Thyroid gland (tissue), 4 donors: ENCODE data around the gene SLMAP. TPM values are rescaled to one million over a fixed set of nuclear protein-coding genes. Genes with fewer than 3 reads are reported as not detected.
"Not testable (repeated sequence)": the region's sequence is repeated elsewhere in the genome, so short reads cannot be mapped to it uniquely, and the experiment has no call there.

Source experiments
- DNase-seq, 2 donors: peaks; one replicate each; pipeline ENCODE4 v3.0.0-alpha.2; 2019
- H3K27ac ChIP-seq, 3 donors: fragments of 200-600 bp; sonication (generic); 1 replicate in 2 of 3; 2 replicates in 1 of 3; pipeline ENCODE4 v1.5.1; 2016 to 2019; ENCODE audit warnings: mild to moderate bottlenecking in 1 of 3, moderate library complexity in 1 of 3
- H3K27me3 ChIP-seq: fragments of 200-600 bp; sonication (generic); one replicate; pipeline ENCODE4 v1.5.1; 2019
- H3K36me3 ChIP-seq, 2 donors: fragments of 200-600 bp; sonication (generic); one replicate each; pipeline ENCODE4 v1.5.1; 2016 to 2019
- H3K4me1 ChIP-seq, 2 donors: fragments of 200-600 bp; sonication (generic); one replicate each; pipeline ENCODE4 v1.5.1; 2017 to 2019
- H3K4me3 ChIP-seq, 3 donors: fragments of 200-600 bp; sonication (generic); replicated peaks in 1 of 3; 1 replicate in 2 of 3; 2 replicates in 1 of 3; pipeline ENCODE4 v1.5.1; 2016; ENCODE audit warnings: mild to moderate bottlenecking in 1 of 3
- H3K9me3 ChIP-seq: fragments of 200-600 bp; sonication (generic); one replicate; pipeline ENCODE4 v1.5.1; 2017
- POLR2A ChIP-seq, 2 donors: fragments of 450-650 bp; IDR thresholded peaks; one replicate each; pipeline ENCODE4 v1.6.1; 2017; ENCODE audit warnings: antibody characterized with exemption in 2 of 2, mild to moderate bottlenecking in 2 of 2, moderate library complexity in 1 of 2
- WGBS, 2 donors: methylation state at CpG; one replicate each; pipeline ENCODE4 v1.1.5; 2017; 5-methylcytosine and 5-hydroxymethylcytosine counted together
- intact Hi-C: fragments of 100-400 bp; cut with DNase I; formaldehyde crosslinking; loops from one replicate; pipeline ENCODE4 v1.15.1; 2023
- total RNA-seq, 4 donors: library from RNA; depleted of rRNA; stranded (reverse); fragments of >200 nt; gene quantifications; one replicate each; pipeline ENCODE4 v1.2.3, GENCODE V29; 2016
- TF ChIP-seq, protein P1 (sequence below), 6 experiments: fragments of 200-600 bp in 3 of 6; fragments of 450-650 bp in 3 of 6; sonication (generic) in 3 of 6; IDR thresholded peaks; one replicate each; pipeline ENCODE4 v1.5.1; 2016 to 2019; ENCODE audit warnings: antibody characterized with exemption in 6 of 6, mild to moderate bottlenecking in 2 of 6, inconsistent platforms in 1 of 6, moderate library complexity in 1 of 6

The SLMAP gene
- total RNA-seq, 4 donors from 2014 or later = 79.7 to 89.4 (median 83.4) TPM

- intact Hi-C loops = no loop called here
- no peak overlapping the region for H3K4me3 ChIP-seq
- H3K9me3 ChIP-seq = no peaks in the 10 kb centered on the region
These were observed 106.8 kb downstream of the SLMAP start for GRCh38 chr3:57862894-57863293.

DNA sequence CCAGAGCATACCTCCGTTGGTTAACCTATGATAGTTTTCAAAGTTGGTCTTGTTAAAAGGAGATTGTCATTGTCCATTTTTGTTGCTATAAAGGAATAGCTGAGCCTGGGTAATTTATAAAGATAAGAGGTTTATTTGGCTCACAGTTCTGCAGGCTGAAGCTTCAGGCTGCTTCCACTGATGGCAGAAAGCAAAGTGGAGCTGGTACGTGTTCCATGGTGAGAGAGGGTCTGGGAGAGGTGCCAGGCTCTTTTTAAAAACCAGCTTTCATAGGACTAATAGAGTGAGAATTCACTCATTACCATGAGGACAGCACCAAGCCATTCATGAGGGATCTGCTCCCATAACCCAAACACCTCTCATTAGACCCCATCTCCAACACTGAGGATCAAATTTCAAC, 107.3 kb downstream of the SLMAP start:
- DNase-seq = no peak
- H3K36me3 ChIP-seq = peaks cover 0 to 5% of the 10 kb centered on the region in 2 donors
- intact Hi-C loops = no loop called here
- 81 to 82% methylated on average over 2 of the region's 2 CpGs for WGBS, 2 donors
- TF ChIP-seq POLR2A (IDR thresholded peaks at IDR 0.05) = no peak
- TF ChIP-seq, protein P1, sequence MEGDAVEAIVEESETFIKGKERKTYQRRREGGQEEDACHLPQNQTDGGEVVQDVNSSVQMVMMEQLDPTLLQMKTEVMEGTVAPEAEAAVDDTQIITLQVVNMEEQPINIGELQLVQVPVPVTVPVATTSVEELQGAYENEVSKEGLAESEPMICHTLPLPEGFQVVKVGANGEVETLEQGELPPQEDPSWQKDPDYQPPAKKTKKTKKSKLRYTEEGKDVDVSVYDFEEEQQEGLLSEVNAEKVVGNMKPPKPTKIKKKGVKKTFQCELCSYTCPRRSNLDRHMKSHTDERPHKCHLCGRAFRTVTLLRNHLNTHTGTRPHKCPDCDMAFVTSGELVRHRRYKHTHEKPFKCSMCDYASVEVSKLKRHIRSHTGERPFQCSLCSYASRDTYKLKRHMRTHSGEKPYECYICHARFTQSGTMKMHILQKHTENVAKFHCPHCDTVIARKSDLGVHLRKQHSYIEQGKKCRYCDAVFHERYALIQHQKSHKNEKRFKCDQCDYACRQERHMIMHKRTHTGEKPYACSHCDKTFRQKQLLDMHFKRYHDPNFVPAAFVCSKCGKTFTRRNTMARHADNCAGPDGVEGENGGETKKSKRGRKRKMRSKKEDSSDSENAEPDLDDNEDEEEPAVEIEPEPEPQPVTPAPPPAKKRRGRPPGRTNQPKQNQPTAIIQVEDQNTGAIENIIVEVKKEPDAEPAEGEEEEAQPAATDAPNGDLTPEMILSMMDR (IDR thresholded peaks at IDR 0.05) = no peak
- no peak overlapping the region for H3K4me3 ChIP-seq
- peaks cover 0 to 9% of the 10 kb centered on the region in 2 donors for H3K4me1 ChIP-seq
- H3K27me3 ChIP-seq = no peaks in the 10 kb centered on the region
- peak overlapping the region in 1 of 3 donors; percentile 10 for H3K27ac ChIP-seq
- no peaks in the 10 kb centered on the region for H3K9me3 ChIP-seq

More at GRCh38 chr3:57862894-57863293, 106.8 kb downstream of the SLMAP start:
- Histone ChIP-seq H3K4me1 (peaks cover 0 to 9% of the 10 kb centered on the region in 2 donors), H3K27me3 (no peaks in the 10 kb centered on the region), H3K27ac (no peak overlapping the region), H3K36me3 (peaks cover 0 to 5% of the 10 kb centered on the region in 2 donors)
- DNase-seq = no peak
- TF ChIP-seq, protein P1 (IDR thresholded peaks at IDR 0.05) = no peak
- TF ChIP-seq POLR2A (IDR thresholded peaks at IDR 0.05) = no peak

- no peaks in the 10 kb centered on the region for H3K27me3 ChIP-seq
- peaks cover 0 to 9% of the 10 kb centered on the region in 2 donors for H3K4me1 ChIP-seq
- 5 to 7% methylated on average over 1 of the region's 1 CpG for WGBS, 2 donors
- intact Hi-C loops = no loop called here
- H3K36me3 ChIP-seq = no peaks in the 10 kb centered on the region
- DNase-seq = no peak
- no peak overlapping the region for H3K4me3 ChIP-seq
- H3K9me3 ChIP-seq = no peaks in the 10 kb centered on the region
- H3K27ac ChIP-seq = peak overlapping the region in 1 of 3 donors; percentile 52
- TF ChIP-seq, protein P1 (IDR thresholded peaks at IDR 0.05) = peak in 4 of 6 experiments; percentile 34 to 69 (median 53)
- TF ChIP-seq POLR2A (IDR thresholded peaks at IDR 0.05) = no peak
These were observed 108.7 kb downstream of the SLMAP start for GRCh38 chr3:57864853-57865252.

DNA sequence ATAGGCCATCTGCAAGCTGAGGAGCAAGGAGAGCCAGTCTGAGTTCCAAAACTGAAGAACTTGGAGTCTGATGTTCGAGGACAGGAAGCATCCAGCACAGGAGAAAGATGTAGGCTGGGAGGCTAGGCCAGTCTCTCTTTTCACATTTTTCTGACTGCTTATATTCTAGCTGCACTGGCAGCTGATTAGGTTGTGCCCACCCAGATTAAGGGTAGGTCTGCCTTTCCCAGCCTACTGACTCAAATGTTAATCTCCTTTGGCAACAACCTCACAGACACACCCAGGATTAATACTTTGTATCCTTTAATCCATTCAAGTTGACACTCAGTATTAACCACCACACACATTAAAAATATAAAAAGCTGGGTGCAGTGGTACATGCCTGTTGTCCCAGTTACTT, 113.0 kb downstream of the SLMAP start:
- H3K9me3 ChIP-seq, H3K4me3 ChIP-seq: not testable (repeated sequence)

GRCh38 chr3:57872606-57873005, 116.5 kb downstream of the SLMAP start:
- TF ChIP-seq, protein P1 (IDR thresholded peaks at IDR 0.05) = no peak
- TF ChIP-seq POLR2A (IDR thresholded peaks at IDR 0.05) = no peak
- no peaks in the 10 kb centered on the region for H3K27me3 ChIP-seq
- no peak for DNase-seq
- H3K36me3 ChIP-seq = no peaks in the 10 kb centered on the region
- 96 to 98% methylated on average over 4 of the region's 4 CpGs for WGBS, 2 donors
- no peaks in the 10 kb centered on the region for H3K9me3 ChIP-seq
- no peaks in the 10 kb centered on the region for H3K4me1 ChIP-seq
- intact Hi-C loops = no loop called here
- H3K27ac ChIP-seq = no peak overlapping the region
- H3K4me3 ChIP-seq = no peak overlapping the region

More for the DNA sequence above, 113.0 kb downstream of the SLMAP start:
- 90 to 91% methylated on average over 1 of the region's 1 CpG for WGBS, 2 donors
- H3K36me3 ChIP-seq, intact Hi-C loops, H3K4me1 ChIP-seq, H3K27me3 ChIP-seq, H3K27ac ChIP-seq, DNase-seq: not testable (repeated sequence)

- H3K27me3 ChIP-seq = no peaks in the 10 kb centered on the region
- H3K4me3 ChIP-seq = no peak overlapping the region
- TF ChIP-seq POLR2A (IDR thresholded peaks at IDR 0.05) = no peak
- no peaks in the 10 kb centered on the region for H3K9me3 ChIP-seq
- DNase-seq = no peak
- no peaks in the 10 kb centered on the region for H3K36me3 ChIP-seq
- intact Hi-C loops = no loop called here
- 83 to 87% methylated on average over 3 of the region's 3 CpGs for WGBS, 2 donors
- H3K4me1 ChIP-seq = no peaks in the 10 kb centered on the region
- no peak overlapping the region for H3K27ac ChIP-seq
These were observed 120.5 kb downstream of the SLMAP start for GRCh38 chr3:57876632-57877031.
